ENCODE results near the gene RGS1.

Gene RGS1

GRCh38 chr1:192538407-192539296, 36.9 kb upstream of the RGS1 start:
- Histone ChIP-seq H3K4me3 (no peak overlapping the region), H4K20me1 (no peaks in the 10 kb centered on the region), H3K9ac (no peak overlapping the region), H3K4me1 (peaks cover 17% of the 10 kb centered on the region), H3K36me3 (no peaks in the 10 kb centered on the region), H3K27me3 (no peaks in the 10 kb centered on the region), H3K4me2 (peak overlapping the region; percentile 51), H3K9me3 (peaks cover 10% of the 10 kb centered on the region), H3K27ac (peak overlapping the region; percentile 5; the same call in 1 of the 2 replicates)
- no peak for TF ChIP-seq Cebpa-rat (IDR thresholded peaks at IDR 0.05)

- no peaks in the 10 kb centered on the region for H4K20me1 ChIP-seq
- no peak overlapping the region for H3K9ac ChIP-seq
- H3K27ac ChIP-seq = peak overlapping the region; percentile 5; the same call in 1 of the 2 replicates
- no peak overlapping the region for H3K4me3 ChIP-seq
- no peak for TF ChIP-seq Cebpa-rat (IDR thresholded peaks at IDR 0.05)
- no peaks in the 10 kb centered on the region for H3K27me3 ChIP-seq
- peaks cover 17% of the 10 kb centered on the region for H3K4me1 ChIP-seq
- H3K9me3 ChIP-seq = peaks cover 10% of the 10 kb centered on the region
- H3K36me3 ChIP-seq = no peaks in the 10 kb centered on the region
- H3K4me2 ChIP-seq = peak overlapping the region; percentile 51
Measured at GRCh38 chr1:192539297-192540092, 36.1 kb upstream of the RGS1 start.

GRCh38 chr1:192543445-192543844, 32.1 kb upstream of the RGS1 start:
- H4K20me1 ChIP-seq = no peaks in the 10 kb centered on the region
- no peak overlapping the region for H3K4me2 ChIP-seq
- H3K9ac ChIP-seq = no peak overlapping the region
- peaks cover 15% of the 10 kb centered on the region for H3K4me1 ChIP-seq
- no peak overlapping the region for H3K27ac ChIP-seq
- H3K9me3 ChIP-seq = no peaks in the 10 kb centered on the region
- no peak for TF ChIP-seq Cebpa-rat (IDR thresholded peaks at IDR 0.05)
- no peaks in the 10 kb centered on the region for H3K36me3 ChIP-seq
- H3K4me3 ChIP-seq = no peak overlapping the region
- H3K27me3 ChIP-seq = no peaks in the 10 kb centered on the region

GRCh38 chr1:192545896-192546521, 29.6 kb upstream of the RGS1 start:
- TF ChIP-seq Cebpa-rat (IDR thresholded peaks at IDR 0.05) = no peak
- no peaks in the 10 kb centered on the region for H4K20me1 ChIP-seq
- H3K4me3 ChIP-seq = no peak overlapping the region
- no peak overlapping the region for H3K9ac ChIP-seq
- no peaks in the 10 kb centered on the region for H3K36me3 ChIP-seq
- H3K27me3 ChIP-seq = no peaks in the 10 kb centered on the region
- H3K9me3 ChIP-seq = no peaks in the 10 kb centered on the region
- no peak overlapping the region; the same call in 1 of the 2 replicates for H3K4me2 ChIP-seq
- no peaks in the 10 kb centered on the region for H3K4me1 ChIP-seq
- H3K27ac ChIP-seq = no peak overlapping the region

GRCh38 chr1:192546596-192547190, 28.9 kb upstream of the RGS1 start:
- no peak overlapping the region for H3K4me2 ChIP-seq
- no peak for TF ChIP-seq Cebpa-rat (IDR thresholded peaks at IDR 0.05)

GRCh38 chr1:192547501-192547900, 28.1 kb upstream of the RGS1 start:
- Histone ChIP-seq H3K4me2 (no peak overlapping the region), H3K9ac (no peak overlapping the region), H3K36me3 (no peaks in the 10 kb centered on the region), H3K4me3 (no peak overlapping the region), H3K27ac (no peak overlapping the region), H4K20me1 (no peaks in the 10 kb centered on the region), H3K4me1 (no peaks in the 10 kb centered on the region), H3K27me3 (no peaks in the 10 kb centered on the region), H3K9me3 (no peaks in the 10 kb centered on the region)
- no peak for TF ChIP-seq Cebpa-rat (IDR thresholded peaks at IDR 0.05)

More at GRCh38 chr1:192546596-192547190, 28.9 kb upstream of the RGS1 start:
- Histone ChIP-seq H3K36me3 (no peaks in the 10 kb centered on the region), H3K27me3 (no peaks in the 10 kb centered on the region), H4K20me1 (no peaks in the 10 kb centered on the region), H3K9me3 (no peaks in the 10 kb centered on the region), H3K4me3 (no peak overlapping the region), H3K9ac (no peak overlapping the region), H3K4me1 (no peaks in the 10 kb centered on the region), H3K27ac (no peak overlapping the region)

GRCh38 chr1:192549937-192550336, 25.6 kb upstream of the RGS1 start:
- Histone ChIP-seq H3K4me3 (no peak overlapping the region), H3K36me3 (no peaks in the 10 kb centered on the region), H3K4me2 (no peak overlapping the region)

DNA sequence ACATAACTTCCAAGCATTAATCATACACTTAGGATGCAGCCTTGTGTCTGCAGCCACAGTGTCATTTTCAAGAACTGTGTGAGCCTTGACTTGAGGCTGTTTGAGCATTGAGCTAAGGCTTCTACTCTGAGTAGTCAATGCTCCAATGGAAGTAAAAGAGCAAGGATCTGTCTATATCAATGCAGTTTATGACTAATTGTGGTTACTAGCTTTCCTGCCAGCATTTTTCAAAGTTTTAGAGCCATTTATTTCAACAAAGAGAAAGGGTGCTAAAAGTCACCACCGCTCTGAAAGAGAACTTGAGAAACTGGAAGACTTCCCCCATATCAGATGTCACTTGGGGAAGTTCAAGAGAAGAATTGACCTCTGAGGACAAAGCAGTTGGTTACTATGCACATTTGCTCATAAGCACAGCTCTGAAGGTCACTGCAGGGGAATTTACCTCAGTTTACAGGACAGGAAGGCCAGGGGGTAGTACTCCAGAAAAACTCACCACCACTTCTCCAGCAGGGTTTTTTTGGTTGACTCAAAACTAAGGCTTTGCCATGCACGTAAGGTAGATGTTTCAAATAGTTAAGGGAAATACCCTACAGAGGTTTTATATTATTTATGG, 24.5 kb upstream of the RGS1 start:
- TF ChIP-seq Cebpa-rat (IDR thresholded peaks at IDR 0.05) = no peak
- no peaks in the 10 kb centered on the region for H3K27me3 ChIP-seq
- no peaks in the 10 kb centered on the region for H3K9me3 ChIP-seq
- H3K9ac ChIP-seq = no peak overlapping the region
- no peak overlapping the region for H3K4me2 ChIP-seq
- no peaks in the 10 kb centered on the region for H4K20me1 ChIP-seq
- no peaks in the 10 kb centered on the region for H3K36me3 ChIP-seq
- H3K4me3 ChIP-seq = no peak overlapping the region
- no peaks in the 10 kb centered on the region for H3K4me1 ChIP-seq
- no peak overlapping the region for H3K27ac ChIP-seq

More at GRCh38 chr1:192549937-192550336, 25.6 kb upstream of the RGS1 start:
- no peaks in the 10 kb centered on the region for H3K27me3 ChIP-seq
- no peak for TF ChIP-seq Cebpa-rat (IDR thresholded peaks at IDR 0.05)
- no peak overlapping the region for H3K27ac ChIP-seq
- no peaks in the 10 kb centered on the region for H4K20me1 ChIP-seq
- H3K4me1 ChIP-seq = no peaks in the 10 kb centered on the region
- H3K9ac ChIP-seq = no peak overlapping the region
- no peaks in the 10 kb centered on the region for H3K9me3 ChIP-seq

DNA sequence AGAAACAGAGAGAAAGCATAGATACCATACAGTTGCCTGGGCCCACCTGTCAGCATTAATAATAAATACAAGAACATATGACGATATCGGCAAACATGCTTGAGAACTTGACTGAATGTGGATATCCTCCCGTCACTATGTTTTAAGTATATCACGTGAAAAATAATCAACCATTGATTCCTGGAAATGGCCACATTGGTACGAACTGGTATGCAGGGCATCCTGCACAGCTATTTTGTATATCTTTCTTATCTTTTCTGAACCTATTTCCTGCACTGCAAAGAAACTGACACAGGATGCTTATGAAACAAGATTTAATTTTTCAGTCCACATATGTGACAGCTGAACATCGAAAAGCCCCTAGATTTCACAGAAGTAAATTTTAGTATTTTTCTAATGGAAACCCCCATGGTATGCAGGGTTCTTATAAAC, 22.8 kb upstream of the RGS1 start:
- Histone ChIP-seq H3K4me3 (no peak overlapping the region), H3K36me3 (no peaks in the 10 kb centered on the region), H3K27me3 (no peaks in the 10 kb centered on the region), H3K4me2 (no peak overlapping the region), H3K9ac (no peak overlapping the region), H3K27ac (no peak overlapping the region), H3K9me3 (no peaks in the 10 kb centered on the region), H4K20me1 (no peaks in the 10 kb centered on the region), H3K4me1 (no peaks in the 10 kb centered on the region)
- TF ChIP-seq Cebpa-rat (IDR thresholded peaks at IDR 0.05) = no peak
